GM12878 (cell line): Measurements from ENCODE around the gene ERP27. TPM values are rescaled to one million over a fixed set of nuclear protein-coding genes. Genes with fewer than 3 reads are reported as not detected.

Experiments used
- FOXK2 ChIP-seq: fragments of 450-650 bp; IDR thresholded peaks from 2 replicates; pipeline ENCODE4 v1.6.1; 2017; ENCODE audit warnings: mild to moderate bottlenecking, moderate library complexity
- GATAD2B ChIP-seq: fragments of 450-650 bp; conservative IDR thresholded peaks from 2 replicates; pipeline ENCODE4 v1.6.1; 2017; ENCODE audit warnings: low read depth, mild to moderate bottlenecking, moderate library complexity
- HDGF ChIP-seq: fragments of 450-650 bp; IDR thresholded peaks from 2 replicates; pipeline ENCODE4 v1.6.1; 2016; ENCODE audit warnings: antibody characterized with exemption
- JUND ChIP-seq: IDR thresholded peaks from 2 replicates; pipeline ENCODE4 v1.6.1; 2012; ENCODE audit warnings: low read depth, mild to moderate bottlenecking, low read length, improper control_type of control experiment, moderate library complexity
- MYB ChIP-seq: fragments of 150-350 bp; IDR thresholded peaks from 2 replicates; pipeline ENCODE4 v1.6.1; 2014; ENCODE audit warnings: mild to moderate bottlenecking, low read depth, low read length, borderline replicate concordance
- MYC ChIP-seq: IDR thresholded peaks from 2 replicates; pipeline ENCODE4 v1.6.1; 2011; ENCODE audit warnings: mild to moderate bottlenecking, low read length, moderate library complexity, inconsistent platforms; ENCODE audit not compliant: insufficient read depth, insufficient replicate concordance, insufficient read length, severe bottlenecking
- NFYA ChIP-seq: IDR thresholded peaks from 2 replicates; pipeline ENCODE4 v1.6.1; 2011; ENCODE audit warnings: low read depth, mild to moderate bottlenecking, low read length, improper control_type of control experiment, borderline replicate concordance
- NR2C1 ChIP-seq: fragments of 450-650 bp; IDR thresholded peaks from 2 replicates; pipeline ENCODE4 v1.6.1; 2017; ENCODE audit warnings: antibody characterized with exemption, mild to moderate bottlenecking, moderate library complexity
- PML ChIP-seq: IDR thresholded peaks from 2 replicates; pipeline ENCODE4 v1.6.1; 2012; ENCODE audit warnings: low read length, inconsistent platforms
- POLR2AphosphoS5 ChIP-seq: IDR thresholded peaks from 2 replicates; pipeline ENCODE4 v1.6.1; 2011; ENCODE audit warnings: mild to moderate bottlenecking, low read length, inconsistent platforms
- RELA ChIP-seq: fragments of 450-650 bp; IDR thresholded peaks from 2 replicates; pipeline ENCODE4 v1.8.0; 2014; ENCODE audit warnings: borderline replicate concordance; ENCODE audit not compliant: partially characterized antibody
- ZNF592 ChIP-seq: fragments of 450-650 bp; IDR thresholded peaks from 2 replicates; pipeline ENCODE4 v1.6.1; 2017; ENCODE audit warnings: mild to moderate bottlenecking, moderate library complexity
- ZSCAN29 ChIP-seq: fragments of 450-650 bp; IDR thresholded peaks from 2 replicates; pipeline ENCODE4 v1.6.1; 2017; ENCODE audit warnings: mild to moderate bottlenecking, moderate library complexity
- ZZZ3 ChIP-seq: IDR thresholded peaks from 2 replicates; pipeline ENCODE4 v1.6.1; 2011; ENCODE audit warnings: low read depth; ENCODE audit not compliant: control insufficient read depth, insufficient read length
- polyA plus RNA-seq, 11 experiments: library from polyadenylated mRNA; depleted of rRNA in 4 of 11; unstranded in 6 of 11; stranded (reverse) in 5 of 11; fragments of >200 nt; fragmentation: Nextera tagmentation in 4 of 11; fragmentation: Illumina TruSeq in 1 of 11; extraction: Ambion mirVana in 4 of 11; extraction: Trizol in 1 of 11; gene quantifications; 1 replicate in 1 of 11; 2 replicates in 10 of 11; pipeline versions ENCODE4 v1.2.1 to v1.2.3, GENCODE V29; 2011 to 2016; ENCODE audit warnings: inconsistent platforms in 2 of 11, missing spikeins in 2 of 11, low read depth in 1 of 11
- total RNA-seq, 4 experiments: library from RNA; depleted of rRNA in 3 of 4; stranded (reverse); fragments of >200 nt in 3 of 4; fragmentation: Illumina TruSeq in 1 of 4; extraction: Trizol in 1 of 4; gene quantifications; 2 replicates each; pipeline versions ENCODE4 v1.2.1 to v1.2.3, GENCODE V29; 2013 to 2021
- TF ChIP-seq, protein P1 (sequence below): fragments of 450-650 bp; IDR thresholded peaks from 2 replicates; pipeline ENCODE4 v1.6.1; 2016; ENCODE audit warnings: mild to moderate bottlenecking, moderate library complexity, borderline replicate concordance
- TF ChIP-seq, protein P2 (sequence below): fragments of 150-350 bp; IDR thresholded peaks from 2 replicates; pipeline ENCODE4 v1.6.1; 2014; ENCODE audit warnings: mild to moderate bottlenecking, low read depth, low read length
- TF ChIP-seq, protein P3 (sequence below): fragments of 450-650 bp; IDR thresholded peaks from 2 replicates; pipeline ENCODE4 v1.6.1; 2017; ENCODE audit warnings: mild to moderate bottlenecking, low read depth, inconsistent platforms; ENCODE audit not compliant: poor library complexity, severe bottlenecking
- TF ChIP-seq, protein P4 (sequence below): fragments of 450-650 bp; IDR thresholded peaks from 2 replicates; pipeline ENCODE4 v1.6.1; 2014; ENCODE audit warnings: mild to moderate bottlenecking

Gene ERP27
- total and polyA plus RNA-seq, 10 of the 15 experiments (the other 5 are each of a cell fraction or from before 2014, with no cell fraction given): 0.91 to 2.4 (median 1.4) TPM

DNA sequence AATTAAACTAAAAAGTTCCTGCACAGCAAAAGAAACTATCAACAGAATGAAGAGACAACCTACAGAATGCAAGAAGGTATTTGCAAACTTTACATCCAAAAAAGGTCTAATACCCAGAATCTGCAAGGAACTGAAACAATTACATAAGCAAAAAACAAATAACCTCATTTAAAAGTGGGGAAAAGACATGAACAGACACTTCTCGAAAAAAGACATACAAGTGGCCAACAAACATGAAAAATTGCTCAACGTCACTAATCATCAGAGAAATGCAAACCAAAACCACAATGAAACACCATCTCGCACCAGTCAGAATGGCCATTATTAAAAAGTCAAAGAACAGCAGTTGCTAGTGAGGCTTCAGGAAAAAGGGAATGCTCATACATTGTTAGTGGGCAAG lies 49.7 kb upstream of the ERP27 start (continued):
- TF ChIP-seq, protein P1, sequence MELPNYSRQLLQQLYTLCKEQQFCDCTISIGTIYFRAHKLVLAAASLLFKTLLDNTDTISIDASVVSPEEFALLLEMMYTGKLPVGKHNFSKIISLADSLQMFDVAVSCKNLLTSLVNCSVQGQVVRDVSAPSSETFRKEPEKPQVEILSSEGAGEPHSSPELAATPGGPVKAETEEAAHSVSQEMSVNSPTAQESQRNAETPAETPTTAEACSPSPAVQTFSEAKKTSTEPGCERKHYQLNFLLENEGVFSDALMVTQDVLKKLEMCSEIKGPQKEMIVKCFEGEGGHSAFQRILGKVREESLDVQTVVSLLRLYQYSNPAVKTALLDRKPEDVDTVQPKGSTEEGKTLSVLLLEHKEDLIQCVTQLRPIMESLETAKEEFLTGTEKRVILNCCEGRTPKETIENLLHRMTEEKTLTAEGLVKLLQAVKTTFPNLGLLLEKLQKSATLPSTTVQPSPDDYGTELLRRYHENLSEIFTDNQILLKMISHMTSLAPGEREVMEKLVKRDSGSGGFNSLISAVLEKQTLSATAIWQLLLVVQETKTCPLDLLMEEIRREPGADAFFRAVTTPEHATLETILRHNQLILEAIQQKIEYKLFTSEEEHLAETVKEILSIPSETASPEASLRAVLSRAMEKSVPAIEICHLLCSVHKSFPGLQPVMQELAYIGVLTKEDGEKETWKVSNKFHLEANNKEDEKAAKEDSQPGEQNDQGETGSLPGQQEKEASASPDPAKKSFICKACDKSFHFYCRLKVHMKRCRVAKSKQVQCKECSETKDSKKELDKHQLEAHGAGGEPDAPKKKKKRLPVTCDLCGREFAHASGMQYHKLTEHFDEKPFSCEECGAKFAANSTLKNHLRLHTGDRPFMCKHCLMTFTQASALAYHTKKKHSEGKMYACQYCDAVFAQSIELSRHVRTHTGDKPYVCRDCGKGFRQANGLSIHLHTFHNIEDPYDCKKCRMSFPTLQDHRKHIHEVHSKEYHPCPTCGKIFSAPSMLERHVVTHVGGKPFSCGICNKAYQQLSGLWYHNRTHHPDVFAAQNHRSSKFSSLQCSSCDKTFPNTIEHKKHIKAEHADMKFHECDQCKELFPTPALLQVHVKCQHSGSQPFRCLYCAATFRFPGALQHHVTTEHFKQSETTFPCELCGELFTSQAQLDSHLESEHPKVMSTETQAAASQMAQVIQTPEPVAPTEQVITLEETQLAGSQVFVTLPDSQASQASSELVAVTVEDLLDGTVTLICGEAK: no peak
- TF ChIP-seq MYC: no peak
- TF ChIP-seq, protein P2, sequence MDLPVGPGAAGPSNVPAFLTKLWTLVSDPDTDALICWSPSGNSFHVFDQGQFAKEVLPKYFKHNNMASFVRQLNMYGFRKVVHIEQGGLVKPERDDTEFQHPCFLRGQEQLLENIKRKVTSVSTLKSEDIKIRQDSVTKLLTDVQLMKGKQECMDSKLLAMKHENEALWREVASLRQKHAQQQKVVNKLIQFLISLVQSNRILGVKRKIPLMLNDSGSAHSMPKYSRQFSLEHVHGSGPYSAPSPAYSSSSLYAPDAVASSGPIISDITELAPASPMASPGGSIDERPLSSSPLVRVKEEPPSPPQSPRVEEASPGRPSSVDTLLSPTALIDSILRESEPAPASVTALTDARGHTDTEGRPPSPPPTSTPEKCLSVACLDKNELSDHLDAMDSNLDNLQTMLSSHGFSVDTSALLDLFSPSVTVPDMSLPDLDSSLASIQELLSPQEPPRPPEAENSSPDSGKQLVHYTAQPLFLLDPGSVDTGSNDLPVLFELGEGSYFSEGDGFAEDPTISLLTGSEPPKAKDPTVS: no peak
- no peak for TF ChIP-seq MYB
- TF ChIP-seq POLR2AphosphoS5: no peak
- TF ChIP-seq PML: no peak
- TF ChIP-seq NFYA: no peak
- TF ChIP-seq ZZZ3: no peak
- no peak for TF ChIP-seq RELA
- TF ChIP-seq, protein P3, sequence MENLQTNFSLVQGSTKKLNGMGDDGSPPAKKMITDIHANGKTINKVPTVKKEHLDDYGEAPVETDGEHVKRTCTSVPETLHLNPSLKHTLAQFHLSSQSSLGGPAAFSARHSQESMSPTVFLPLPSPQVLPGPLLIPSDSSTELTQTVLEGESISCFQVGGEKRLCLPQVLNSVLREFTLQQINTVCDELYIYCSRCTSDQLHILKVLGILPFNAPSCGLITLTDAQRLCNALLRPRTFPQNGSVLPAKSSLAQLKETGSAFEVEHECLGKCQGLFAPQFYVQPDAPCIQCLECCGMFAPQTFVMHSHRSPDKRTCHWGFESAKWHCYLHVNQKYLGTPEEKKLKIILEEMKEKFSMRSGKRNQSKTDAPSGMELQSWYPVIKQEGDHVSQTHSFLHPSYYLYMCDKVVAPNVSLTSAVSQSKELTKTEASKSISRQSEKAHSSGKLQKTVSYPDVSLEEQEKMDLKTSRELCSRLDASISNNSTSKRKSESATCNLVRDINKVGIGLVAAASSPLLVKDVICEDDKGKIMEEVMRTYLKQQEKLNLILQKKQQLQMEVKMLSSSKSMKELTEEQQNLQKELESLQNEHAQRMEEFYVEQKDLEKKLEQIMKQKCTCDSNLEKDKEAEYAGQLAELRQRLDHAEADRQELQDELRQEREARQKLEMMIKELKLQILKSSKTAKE: no peak
- no peak for TF ChIP-seq FOXK2
- TF ChIP-seq, protein P4, sequence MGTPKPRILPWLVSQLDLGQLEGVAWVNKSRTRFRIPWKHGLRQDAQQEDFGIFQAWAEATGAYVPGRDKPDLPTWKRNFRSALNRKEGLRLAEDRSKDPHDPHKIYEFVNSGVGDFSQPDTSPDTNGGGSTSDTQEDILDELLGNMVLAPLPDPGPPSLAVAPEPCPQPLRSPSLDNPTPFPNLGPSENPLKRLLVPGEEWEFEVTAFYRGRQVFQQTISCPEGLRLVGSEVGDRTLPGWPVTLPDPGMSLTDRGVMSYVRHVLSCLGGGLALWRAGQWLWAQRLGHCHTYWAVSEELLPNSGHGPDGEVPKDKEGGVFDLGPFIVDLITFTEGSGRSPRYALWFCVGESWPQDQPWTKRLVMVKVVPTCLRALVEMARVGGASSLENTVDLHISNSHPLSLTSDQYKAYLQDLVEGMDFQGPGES: no peak
- no peak for TF ChIP-seq ZNF592
- TF ChIP-seq HDGF: no peak
- no peak for TF ChIP-seq GATAD2B
- no peak for TF ChIP-seq ZSCAN29
- TF ChIP-seq JUND: no peak
- no peak for TF ChIP-seq NR2C1
